IPS-18a (cell line): ENCODE data around the gene IL7R.
"Not testable (repeated sequence)": the region's sequence is repeated elsewhere in the genome, so short reads cannot be mapped to it uniquely, and the experiment has no call there.

Source experiments
- H3K27ac ChIP-seq: one replicate; pipeline ENCODE4 v1.5.1; 2013; ENCODE audit warnings: low read length
- H3K27me3 ChIP-seq: one replicate; pipeline ENCODE4 v1.6.1; 2013; ENCODE audit warnings: mild to moderate bottlenecking, low read length; ENCODE audit not compliant: control insufficient read depth, insufficient read depth
- H3K36me3 ChIP-seq: one replicate; pipeline ENCODE4 v1.6.1; 2013; ENCODE audit warnings: low read depth, low read length; ENCODE audit not compliant: control insufficient read depth
- H3K4me1 ChIP-seq: one replicate; pipeline ENCODE4 v1.6.1; 2013; ENCODE audit warnings: low read depth, low read length; ENCODE audit not compliant: control insufficient read depth
- H3K4me3 ChIP-seq: one replicate; pipeline ENCODE4 v1.5.1; 2013; ENCODE audit warnings: low read length
- H3K9ac ChIP-seq: one replicate; pipeline ENCODE4 v1.6.1; 2013; ENCODE audit warnings: mild to moderate bottlenecking, low read length, moderate library complexity
- H3K9me3 ChIP-seq: one replicate; pipeline ENCODE4 v1.6.1; 2013; ENCODE audit warnings: low read depth, low read length; ENCODE audit not compliant: control insufficient read depth

IL7R gene

GRCh38 chr5:35879096-35879495 is 22.4 kb downstream of the IL7R start:
- H3K27me3 ChIP-seq: no peaks in the 10 kb centered on the region
- no peak overlapping the region for H3K27ac ChIP-seq
- no peaks in the 10 kb centered on the region for H3K4me1 ChIP-seq
- no peak overlapping the region for H3K4me3 ChIP-seq
- H3K9me3 ChIP-seq: no peaks in the 10 kb centered on the region
- H3K36me3 ChIP-seq: no peaks in the 10 kb centered on the region
- H3K9ac ChIP-seq: no peak overlapping the region

DNA sequence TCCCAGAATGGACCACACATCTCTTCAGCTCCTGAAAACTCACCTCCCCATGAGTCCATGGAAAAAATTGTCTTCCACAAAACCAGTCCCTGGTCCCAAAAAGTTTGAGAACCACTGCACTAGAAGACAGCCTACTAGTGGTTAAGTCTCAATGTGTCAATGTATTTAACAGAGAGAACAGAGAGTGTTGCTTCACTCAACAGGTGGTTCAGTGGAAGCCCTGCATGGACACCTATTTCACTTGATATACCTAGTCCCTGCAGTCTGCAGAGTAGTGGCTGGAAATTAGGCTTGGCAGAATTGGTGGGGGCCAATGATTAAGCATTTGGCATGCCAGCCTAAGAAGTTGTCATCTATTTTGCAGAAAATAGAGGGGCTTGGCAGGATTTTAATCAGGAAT is 23.0 kb downstream of the IL7R start:
- H3K27me3 ChIP-seq: no peaks in the 10 kb centered on the region
- H3K4me1 ChIP-seq: no peaks in the 10 kb centered on the region
- no peak overlapping the region for H3K9ac ChIP-seq
- no peak overlapping the region for H3K4me3 ChIP-seq
- no peaks in the 10 kb centered on the region for H3K9me3 ChIP-seq
- no peak overlapping the region for H3K27ac ChIP-seq
- H3K36me3 ChIP-seq: no peaks in the 10 kb centered on the region

DNA sequence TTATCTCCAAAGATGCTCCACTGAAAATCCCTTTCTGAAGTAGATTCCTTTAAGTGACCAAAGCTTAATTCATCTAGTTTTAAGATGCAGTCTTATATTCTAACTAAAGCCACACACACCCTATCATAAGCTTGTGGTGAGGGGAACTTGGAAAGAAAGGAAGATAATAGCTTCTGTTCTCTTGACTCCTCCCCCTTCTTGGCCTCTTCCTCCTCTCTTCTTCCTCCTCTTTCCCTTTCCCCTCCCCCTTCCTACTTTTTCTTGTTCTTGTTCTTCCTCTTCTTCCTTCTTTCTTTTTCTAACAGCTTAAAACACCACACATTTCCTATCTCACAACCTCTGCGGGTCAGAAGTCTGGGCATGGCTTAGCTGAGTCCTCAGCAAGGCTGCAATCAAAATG is 23.5 kb downstream of the IL7R start:
- H3K4me1 ChIP-seq: no peaks in the 10 kb centered on the region

GRCh38 chr5:35881758-35882157 is 25.1 kb downstream of the IL7R start:
- Histone ChIP-seq H3K27ac (no peak overlapping the region), H3K4me1 (no peaks in the 10 kb centered on the region), H3K36me3 (no peaks in the 10 kb centered on the region), H3K4me3 (no peak overlapping the region), H3K9me3 (no peaks in the 10 kb centered on the region), H3K9ac (no peak overlapping the region), H3K27me3 (no peaks in the 10 kb centered on the region)

More for the DNA sequence above, 23.5 kb downstream of the IL7R start:
- H3K27me3 ChIP-seq: no peaks in the 10 kb centered on the region
- H3K4me3 ChIP-seq: no peak overlapping the region
- no peak overlapping the region for H3K27ac ChIP-seq
- H3K36me3 ChIP-seq: no peaks in the 10 kb centered on the region
- no peaks in the 10 kb centered on the region for H3K9me3 ChIP-seq
- H3K9ac ChIP-seq: no peak overlapping the region

DNA sequence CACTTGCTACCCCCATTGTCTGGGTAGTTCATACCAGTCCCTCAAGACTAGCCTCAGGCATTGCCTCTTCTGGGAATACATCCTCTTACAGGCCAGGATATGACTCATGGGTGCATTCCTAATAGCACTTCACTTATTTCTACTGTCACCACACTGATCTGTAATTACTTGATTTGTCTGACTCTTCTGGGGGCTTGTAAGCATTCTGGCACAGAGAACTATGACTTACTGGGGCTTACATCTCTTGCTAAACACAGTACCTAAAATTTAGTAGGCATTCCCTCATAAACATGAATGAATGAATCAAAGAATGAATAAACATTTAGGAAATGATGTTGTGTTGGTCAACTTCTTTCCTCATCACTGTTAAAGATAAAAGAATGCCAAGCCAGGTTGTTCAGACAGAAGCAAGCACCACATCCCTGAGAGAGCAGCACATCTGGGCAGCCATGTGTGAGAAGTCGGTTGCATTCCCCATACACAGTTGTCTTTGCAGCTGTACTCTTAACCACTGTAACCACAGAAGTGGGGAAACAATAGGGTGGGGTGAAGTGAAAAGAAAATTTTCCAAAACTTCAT is 27.6 kb downstream of the IL7R start:
- no peak overlapping the region for H3K4me3 ChIP-seq
- H3K9me3 ChIP-seq: no peaks in the 10 kb centered on the region
- H3K9ac ChIP-seq: no peak overlapping the region
- no peaks in the 10 kb centered on the region for H3K36me3 ChIP-seq
- no peaks in the 10 kb centered on the region for H3K27me3 ChIP-seq
- H3K4me1 ChIP-seq: no peaks in the 10 kb centered on the region
- H3K27ac ChIP-seq: no peak overlapping the region

- H3K9me3 ChIP-seq: no peaks in the 10 kb centered on the region
- H3K36me3 ChIP-seq: no peaks in the 10 kb centered on the region
- H3K27me3 ChIP-seq: no peaks in the 10 kb centered on the region
- H3K4me1 ChIP-seq: no peaks in the 10 kb centered on the region
- H3K27ac ChIP-seq: no peak overlapping the region
- H3K4me3 ChIP-seq: no peak overlapping the region
- no peak overlapping the region for H3K9ac ChIP-seq
Measured at GRCh38 chr5:35884773-35885172, 28.1 kb downstream of the IL7R start.

DNA sequence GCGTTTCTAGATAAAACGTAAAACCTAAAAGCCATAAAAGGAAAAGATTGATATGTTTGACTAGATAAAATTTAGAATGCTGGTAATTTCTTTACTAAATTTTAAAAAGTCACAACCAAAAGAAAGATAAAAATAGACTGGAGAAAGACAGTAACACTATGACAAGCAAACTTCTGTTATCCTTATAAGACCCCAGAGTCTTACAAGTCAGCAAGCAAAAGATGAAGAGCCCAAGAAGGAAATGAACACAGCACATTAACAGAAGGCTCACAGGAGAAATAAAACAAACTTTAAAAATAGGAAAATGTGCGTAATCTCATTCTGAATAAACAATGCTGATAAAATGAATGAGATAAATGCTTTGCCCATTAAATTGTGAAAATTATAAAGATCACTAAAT is 29.7 kb downstream of the IL7R start:
- no peaks in the 10 kb centered on the region for H3K4me1 ChIP-seq
- H3K27me3 ChIP-seq: no peaks in the 10 kb centered on the region
- no peak overlapping the region for H3K27ac ChIP-seq
- H3K9me3 ChIP-seq: no peaks in the 10 kb centered on the region
- H3K4me3 ChIP-seq: no peak overlapping the region
- H3K36me3 ChIP-seq: no peaks in the 10 kb centered on the region
- no peak overlapping the region for H3K9ac ChIP-seq

GRCh38 chr5:35887321-35888100 is 30.8 kb downstream of the IL7R start:
- no peaks in the 10 kb centered on the region for H3K9me3 ChIP-seq
- H3K4me3 ChIP-seq: no peak overlapping the region
- H3K4me1 ChIP-seq: no peaks in the 10 kb centered on the region
- H3K36me3 ChIP-seq: no peaks in the 10 kb centered on the region
- no peak overlapping the region for H3K27ac ChIP-seq
- no peak overlapping the region for H3K9ac ChIP-seq
- no peaks in the 10 kb centered on the region for H3K27me3 ChIP-seq

GRCh38 chr5:35890021-35891020 is 33.6 kb downstream of the IL7R start:
- no peak overlapping the region for H3K27ac ChIP-seq
- H3K9ac ChIP-seq: no peak overlapping the region
- H3K4me3 ChIP-seq: no peak overlapping the region
- H3K36me3 ChIP-seq: no peaks in the 10 kb centered on the region
- H3K4me1 ChIP-seq: no peaks in the 10 kb centered on the region
- no peaks in the 10 kb centered on the region for H3K9me3 ChIP-seq
- H3K27me3 ChIP-seq: no peaks in the 10 kb centered on the region

DNA sequence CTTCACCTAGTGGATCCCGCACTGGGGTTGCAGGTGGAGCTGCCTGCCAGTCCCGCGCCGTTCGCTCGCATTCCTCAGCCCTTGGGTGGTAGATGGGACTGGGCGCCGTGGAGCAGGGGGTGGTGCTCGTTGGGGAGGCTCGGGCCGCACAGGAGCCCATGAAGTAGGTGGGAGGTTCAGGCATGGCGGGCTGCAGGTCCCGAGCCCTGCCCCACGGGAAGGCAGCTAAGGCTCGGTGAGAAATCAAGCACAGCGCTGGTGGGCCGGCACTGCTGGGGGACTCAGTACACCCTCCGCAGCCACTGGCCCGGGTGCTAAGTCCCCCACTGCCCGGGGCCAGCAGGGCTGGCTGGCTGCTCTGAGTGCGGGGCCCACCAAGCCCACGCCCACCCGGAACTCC is 36.1 kb downstream of the IL7R start:
- H3K4me3 ChIP-seq, H3K36me3 ChIP-seq, H3K9me3 ChIP-seq, H3K9ac ChIP-seq, H3K27ac ChIP-seq, H3K4me1 ChIP-seq, H3K27me3 ChIP-seq: not testable (repeated sequence)

- no peaks in the 10 kb centered on the region for H3K4me1 ChIP-seq
- H3K9ac ChIP-seq: no peak overlapping the region
- no peaks in the 10 kb centered on the region for H3K9me3 ChIP-seq
- no peaks in the 10 kb centered on the region for H3K36me3 ChIP-seq
- no peak overlapping the region for H3K4me3 ChIP-seq
- no peak overlapping the region for H3K27ac ChIP-seq
- no peaks in the 10 kb centered on the region for H3K27me3 ChIP-seq
Measured at GRCh38 chr5:35894131-35894530, 37.4 kb downstream of the IL7R start.
